PC-3 (cell line): Measurements from ENCODE around the gene HINFP.

Source experiments
- EZH2 ChIP-seq: fragments of 300-600 bp; sonication (generic); IDR thresholded peaks from one replicate; pipeline ENCODE4 v1.6.1; 2017; ENCODE audit warnings: antibody characterized with exemption, mild to moderate bottlenecking, low read length; ENCODE audit not compliant: unreplicated experiment
- EZH2phosphoT487 ChIP-seq: fragments of 300-600 bp; sonication (generic); IDR thresholded peaks from 2 replicates; pipeline ENCODE4 v1.6.1; 2018; ENCODE audit warnings: mild to moderate bottlenecking, antibody characterized with exemption, low read length, borderline replicate concordance
- TF ChIP-seq, protein P1 (sequence below): fragments of 300-600 bp; sonication (generic); conservative IDR thresholded peaks from 2 replicates; pipeline ENCODE4 v1.5.1; 2017; ENCODE audit warnings: antibody characterized with exemption, low read depth, mild to moderate bottlenecking, low read length

DNA sequence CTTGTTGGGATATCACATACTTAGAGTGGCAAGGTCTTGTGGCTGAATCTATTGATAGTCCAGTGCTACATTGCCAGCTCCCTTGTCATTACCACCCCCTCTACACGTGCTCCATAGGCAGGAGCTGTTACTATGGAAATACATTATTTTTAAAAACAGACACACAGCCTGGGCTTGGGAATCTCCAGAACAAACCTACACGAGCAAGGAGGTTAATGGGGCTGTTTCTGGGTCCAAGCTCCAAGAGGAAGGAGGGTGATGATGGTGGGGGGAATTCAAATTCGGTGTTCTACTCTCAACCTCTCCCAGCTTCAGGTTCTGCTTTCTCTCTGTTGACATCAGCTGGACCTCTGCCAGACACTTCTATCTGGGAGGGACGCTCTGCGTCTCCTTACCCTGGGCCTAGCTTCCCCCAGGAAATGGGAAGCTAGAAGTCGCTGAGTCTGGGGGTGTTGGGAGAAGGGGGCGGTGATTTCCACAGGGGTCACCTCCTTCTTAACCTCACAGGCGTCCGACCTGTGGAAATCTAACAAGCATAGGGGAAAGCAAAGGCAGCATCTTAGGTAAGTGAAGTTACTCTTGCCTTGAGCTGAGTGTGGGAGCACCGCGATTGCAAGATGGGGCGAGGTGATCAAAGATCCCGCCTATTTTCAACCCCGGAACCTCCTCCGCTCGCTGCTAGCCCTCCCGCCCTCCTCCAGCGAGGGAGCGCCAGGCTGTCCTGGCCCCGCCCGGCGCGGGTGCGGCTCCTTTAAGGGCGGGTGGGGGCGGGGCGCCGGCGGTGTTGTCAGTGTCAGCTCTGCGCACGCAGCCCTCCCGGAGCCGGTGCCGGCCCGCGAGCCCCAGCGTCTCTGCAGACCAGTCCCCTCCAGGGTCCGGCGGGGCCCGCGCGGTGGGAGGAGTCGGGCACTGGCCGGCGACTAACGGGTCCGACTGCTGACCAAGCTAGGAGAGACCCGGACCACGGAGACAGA, 14.5 kb upstream of the HINFP start, which contains the start of gene C2CD2L:
- TF ChIP-seq, protein P1, sequence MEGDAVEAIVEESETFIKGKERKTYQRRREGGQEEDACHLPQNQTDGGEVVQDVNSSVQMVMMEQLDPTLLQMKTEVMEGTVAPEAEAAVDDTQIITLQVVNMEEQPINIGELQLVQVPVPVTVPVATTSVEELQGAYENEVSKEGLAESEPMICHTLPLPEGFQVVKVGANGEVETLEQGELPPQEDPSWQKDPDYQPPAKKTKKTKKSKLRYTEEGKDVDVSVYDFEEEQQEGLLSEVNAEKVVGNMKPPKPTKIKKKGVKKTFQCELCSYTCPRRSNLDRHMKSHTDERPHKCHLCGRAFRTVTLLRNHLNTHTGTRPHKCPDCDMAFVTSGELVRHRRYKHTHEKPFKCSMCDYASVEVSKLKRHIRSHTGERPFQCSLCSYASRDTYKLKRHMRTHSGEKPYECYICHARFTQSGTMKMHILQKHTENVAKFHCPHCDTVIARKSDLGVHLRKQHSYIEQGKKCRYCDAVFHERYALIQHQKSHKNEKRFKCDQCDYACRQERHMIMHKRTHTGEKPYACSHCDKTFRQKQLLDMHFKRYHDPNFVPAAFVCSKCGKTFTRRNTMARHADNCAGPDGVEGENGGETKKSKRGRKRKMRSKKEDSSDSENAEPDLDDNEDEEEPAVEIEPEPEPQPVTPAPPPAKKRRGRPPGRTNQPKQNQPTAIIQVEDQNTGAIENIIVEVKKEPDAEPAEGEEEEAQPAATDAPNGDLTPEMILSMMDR, result no peak
- TF ChIP-seq EZH2phosphoT487 (no peak), EZH2 (no peak)
